HEK293T (cell line): ENCODE data around the gene TMEM129.

Source experiments
- CTCF ChIA-PET: fragments of 350-600 bp; formaldehyde crosslinking; extraction: SDS; loops from one replicate; lab custom pipeline; 2021; ENCODE audit warnings: antibody characterized with exemption, inconsistent platforms; lab: Yijun Ruan, JAX
- POLR2A ChIA-PET: fragments of 350-600 bp; formaldehyde crosslinking; extraction: SDS; loops from one replicate; lab custom pipeline; 2020; ENCODE audit warnings: antibody characterized with exemption, inconsistent platforms; lab: Yijun Ruan, JAX
- DNase-seq: peaks from one replicate; pipeline ENCODE4 v3.0.0; 2012; ENCODE audit warnings: mixed read lengths; ENCODE audit errors: extremely low spot score
- ARNT ChIP-seq: fragments of 450-650 bp; IDR thresholded peaks from 2 replicates; pipeline ENCODE4 v1.6.1; 2017; ENCODE audit warnings: mild to moderate bottlenecking
- BHLHE40 ChIP-seq: fragments of 450-650 bp; IDR thresholded peaks from 2 replicates; pipeline ENCODE4 v1.6.1; 2016; ENCODE audit warnings: mild to moderate bottlenecking, moderate library complexity, borderline replicate concordance
- CTBP1 ChIP-seq: fragments of 450-650 bp; IDR thresholded peaks from 2 replicates; pipeline ENCODE4 v1.6.1; 2016; ENCODE audit warnings: borderline replicate concordance
- ELF4 ChIP-seq: fragments of 450-650 bp; IDR thresholded peaks from 2 replicates; pipeline ENCODE4 v1.6.1; 2017; ENCODE audit warnings: antibody characterized with exemption
- FOXA1 ChIP-seq: fragments of 450-650 bp; IDR thresholded peaks from 2 replicates; pipeline ENCODE4 v1.6.1; 2016; ENCODE audit warnings: mild to moderate bottlenecking
- FOXK2 ChIP-seq: fragments of 450-650 bp; IDR thresholded peaks from 2 replicates; pipeline ENCODE4 v1.6.1; 2016; ENCODE audit warnings: mild to moderate bottlenecking
- FOXM1 ChIP-seq: fragments of 450-650 bp; IDR thresholded peaks from 2 replicates; pipeline ENCODE4 v1.6.1; 2017; ENCODE audit warnings: mild to moderate bottlenecking, borderline replicate concordance
- HDGF ChIP-seq: fragments of 450-650 bp; IDR thresholded peaks from 2 replicates; pipeline ENCODE4 v1.6.1; 2017; ENCODE audit warnings: antibody characterized with exemption, borderline replicate concordance
- L3MBTL2 ChIP-seq: fragments of 450-650 bp; conservative IDR thresholded peaks from 2 replicates; pipeline ENCODE4 v1.6.1; 2016; ENCODE audit warnings: mild to moderate bottlenecking
- LEF1 ChIP-seq: fragments of 450-650 bp; IDR thresholded peaks from 2 replicates; pipeline ENCODE4 v1.6.1; 2017; ENCODE audit warnings: mild to moderate bottlenecking, borderline replicate concordance
- NFRKB ChIP-seq: fragments of 450-650 bp; IDR thresholded peaks from 2 replicates; pipeline ENCODE4 v1.6.1; 2016; ENCODE audit warnings: mild to moderate bottlenecking, moderate library complexity
- PKNOX1 ChIP-seq: fragments of 450-650 bp; IDR thresholded peaks from 2 replicates; pipeline ENCODE4 v1.6.1; 2016
- SP1 ChIP-seq: fragments of 450-650 bp; IDR thresholded peaks from 2 replicates; pipeline ENCODE4 v1.6.1; 2017
- SUZ12 ChIP-seq: fragments of 450-650 bp; IDR thresholded peaks from 2 replicates; pipeline ENCODE4 v1.6.1; 2016; ENCODE audit warnings: mild to moderate bottlenecking
- TARDBP ChIP-seq: fragments of 450-650 bp; IDR thresholded peaks from 2 replicates; pipeline ENCODE4 v1.6.1; 2016
- ZNF384 ChIP-seq: fragments of 450-650 bp; IDR thresholded peaks from 2 replicates; pipeline ENCODE4 v1.6.1; 2016

TMEM129 gene

GRCh38 chr4:1738410-1738809 is 17.3 kb upstream of the TMEM129 start:
- POLR2A ChIA-PET, result no interaction called here

GRCh38 chr4:1737666-1738065 is 16.5 kb upstream of the TMEM129 start:
- ChIA-PET CTCF (no interaction called here), POLR2A (interaction anchor here (0.5 kb wide), 1 partner anchor 748 kb away, joined by 3 read pairs; no protein-coding TSS in a partner anchor)
- TF ChIP-seq LEF1 (no peak), TARDBP (no peak), NFRKB (no peak), FOXA1 (no peak), FOXM1 (no peak), HDGF (no peak), ELF4 (no peak), SUZ12 (no peak), BHLHE40 (no peak), ARNT (no peak), L3MBTL2 (no peak), SP1 (no peak), ZNF384 (no peak)
- DNase-seq, result no peak

More at GRCh38 chr4:1738410-1738809, 17.3 kb upstream of the TMEM129 start:
- CTCF ChIA-PET, result no interaction called here
- DNase-seq, result no peak
- no peak for TF ChIP-seq FOXM1
- no peak for TF ChIP-seq SP1
- no peak for TF ChIP-seq CTBP1
- TF ChIP-seq BHLHE40, result no peak
- no peak for TF ChIP-seq LEF1
- no peak for TF ChIP-seq TARDBP
- no peak for TF ChIP-seq ZNF384
- no peak for TF ChIP-seq SUZ12
- no peak for TF ChIP-seq ARNT
- no peak for TF ChIP-seq L3MBTL2
- no peak for TF ChIP-seq HDGF
- TF ChIP-seq NFRKB, result no peak
- no peak for TF ChIP-seq ELF4
- TF ChIP-seq PKNOX1, result no peak
- no peak for TF ChIP-seq FOXA1
- no peak for TF ChIP-seq FOXK2

- no peak for DNase-seq
- ChIA-PET POLR2A (no interaction called here), CTCF (no interaction called here)
- TF ChIP-seq CTBP1 (no peak), SUZ12 (no peak), BHLHE40 (no peak), NFRKB (no peak), FOXM1 (no peak), TARDBP (no peak), LEF1 (no peak), FOXA1 (no peak), ARNT (no peak), ZNF384 (no peak), FOXK2 (no peak), SP1 (no peak), ELF4 (no peak), L3MBTL2 (no peak), PKNOX1 (no peak), HDGF (no peak)
These were observed 15.7 kb upstream of the TMEM129 start for GRCh38 chr4:1736812-1737211.

- POLR2A ChIA-PET, result no interaction called here
- no peak for DNase-seq
- TF ChIP-seq ELF4 (no peak), HDGF (no peak), L3MBTL2 (no peak), TARDBP (no peak), FOXK2 (no peak), BHLHE40 (no peak), ZNF384 (no peak)
- CTCF ChIA-PET, result no interaction called here
These were observed 14.1 kb upstream of the TMEM129 start for GRCh38 chr4:1735215-1735614.

GRCh38 chr4:1732911-1733310 is 11.8 kb upstream of the TMEM129 start:
- ChIA-PET POLR2A (no interaction called here), CTCF (interaction anchor here (11.9 kb wide), 1 partner anchor 40 kb away, joined by 110 read pairs; no protein-coding TSS in a partner anchor)
- no peak for TF ChIP-seq BHLHE40
- DNase-seq, result no peak

- DNase-seq, result no peak
- ChIA-PET POLR2A (no interaction called here), CTCF (interaction anchor here (11.9 kb wide), 1 partner anchor 39 kb away, joined by 110 read pairs; no protein-coding TSS in a partner anchor)
- TF ChIP-seq PKNOX1, result no peak
- TF ChIP-seq FOXK2, result no peak
- TF ChIP-seq L3MBTL2, result no peak
- TF ChIP-seq BHLHE40, result no peak
- no peak for TF ChIP-seq SUZ12
- TF ChIP-seq LEF1, result no peak
- TF ChIP-seq HDGF, result no peak
- no peak for TF ChIP-seq NFRKB
- no peak for TF ChIP-seq FOXA1
- TF ChIP-seq SP1, result no peak
- no peak for TF ChIP-seq FOXM1
- TF ChIP-seq ZNF384, result no peak
- TF ChIP-seq TARDBP, result no peak
- TF ChIP-seq CTBP1, result no peak
- TF ChIP-seq ARNT, result no peak
- TF ChIP-seq ELF4, result no peak
These were observed 10.1 kb upstream of the TMEM129 start for GRCh38 chr4:1731180-1731579.
